Measurements from ENCODE around the gene ANKRD37.
"Not testable (repeated sequence)": the region's sequence is repeated elsewhere in the genome, so short reads cannot be mapped to it uniquely, and the experiment has no call there.

The ANKRD37 gene

GRCh38 chr4:185396724-185397385 is at the start of gene ANKRD37:
Gene ANKRD37, plus strand, starts transcription at chr4:185396841. Its CDS starts 83 bp downstream, at chr4:185396924.
- DNase-seq, result no peak

GRCh38 chr4:185346975-185347601 is 49.6 kb upstream of the ANKRD37 start:
- DNase-seq, result no peak

GRCh38 chr4:185351691-185352090 is 45.0 kb upstream of the ANKRD37 start:
- DNase-seq, result no peak

- DNase-seq, result no peak
These were observed 44.4 kb upstream of the ANKRD37 start for GRCh38 chr4:185352202-185352601.

- DNase-seq, result no peak
These were observed 43.9 kb upstream of the ANKRD37 start for GRCh38 chr4:185352741-185353140.

GRCh38 chr4:185357211-185357610 is 39.4 kb upstream of the ANKRD37 start:
- no peak for DNase-seq

GRCh38 chr4:185357733-185358440 is 38.8 kb upstream of the ANKRD37 start:
- no peak for DNase-seq

GRCh38 chr4:185358514-185358913 is 38.1 kb upstream of the ANKRD37 start:
- no peak for DNase-seq

- no peak for DNase-seq
These were observed 37.7 kb upstream of the ANKRD37 start for GRCh38 chr4:185358959-185359358.

GRCh38 chr4:185359767-185360446 is 36.7 kb upstream of the ANKRD37 start:
- no peak for DNase-seq

GRCh38 chr4:185361872-185362271 is 34.8 kb upstream of the ANKRD37 start:
- DNase-seq, result no peak

GRCh38 chr4:185362570-185362969 is 34.1 kb upstream of the ANKRD37 start:
- not testable (repeated sequence) for DNase-seq

- DNase-seq, result no peak
These were observed 33.4 kb upstream of the ANKRD37 start for GRCh38 chr4:185363251-185363650.

GRCh38 chr4:185364886-185365285 is 31.8 kb upstream of the ANKRD37 start:
- no peak for DNase-seq

- no peak for DNase-seq
These were observed 26.9 kb upstream of the ANKRD37 start for GRCh38 chr4:185369731-185370130.

- no peak for DNase-seq
These were observed 26.2 kb upstream of the ANKRD37 start for GRCh38 chr4:185370268-185370949.

- no peak for DNase-seq
These were observed 24.9 kb upstream of the ANKRD37 start for GRCh38 chr4:185371702-185372101.

- DNase-seq, result no peak
These were observed 22.6 kb upstream of the ANKRD37 start for GRCh38 chr4:185374027-185374426.

- no peak for DNase-seq
These were observed 22.1 kb upstream of the ANKRD37 start for GRCh38 chr4:185374573-185374972.

- DNase-seq, result no peak
These were observed 18.4 kb upstream of the ANKRD37 start for GRCh38 chr4:185378264-185378663.

GRCh38 chr4:185379326-185380295 is 17.0 kb upstream of the ANKRD37 start:
- no peak for DNase-seq

- DNase-seq, result no peak
These were observed 16.3 kb upstream of the ANKRD37 start for GRCh38 chr4:185380320-185380719.

Measured in CD4-positive, alpha-beta T cell treated with Interleukin-4 for 1 hour (primary cell).